ENCODE results near the gene CTXN3.

DNA sequence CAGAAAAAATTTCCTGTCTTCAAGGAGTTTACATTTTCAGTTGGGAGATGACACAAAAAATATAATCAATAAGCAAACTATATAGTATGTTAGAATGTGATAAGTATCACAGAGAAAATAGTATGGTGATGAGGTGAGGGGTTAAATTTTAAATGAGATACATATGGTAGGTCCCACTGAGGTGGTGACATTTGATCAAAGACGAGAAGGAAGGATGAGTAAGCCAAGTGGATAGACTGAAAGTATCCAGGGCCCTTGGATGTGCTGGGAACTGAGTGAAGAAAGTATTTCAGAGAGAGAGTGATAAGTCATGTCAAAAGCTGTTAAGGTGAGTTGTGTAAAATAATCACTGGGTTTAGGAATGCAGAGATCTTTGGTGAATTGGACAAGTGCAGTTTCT, 57.8 kb downstream of the CTXN3 start:
- TF ChIP-seq, protein P1, sequence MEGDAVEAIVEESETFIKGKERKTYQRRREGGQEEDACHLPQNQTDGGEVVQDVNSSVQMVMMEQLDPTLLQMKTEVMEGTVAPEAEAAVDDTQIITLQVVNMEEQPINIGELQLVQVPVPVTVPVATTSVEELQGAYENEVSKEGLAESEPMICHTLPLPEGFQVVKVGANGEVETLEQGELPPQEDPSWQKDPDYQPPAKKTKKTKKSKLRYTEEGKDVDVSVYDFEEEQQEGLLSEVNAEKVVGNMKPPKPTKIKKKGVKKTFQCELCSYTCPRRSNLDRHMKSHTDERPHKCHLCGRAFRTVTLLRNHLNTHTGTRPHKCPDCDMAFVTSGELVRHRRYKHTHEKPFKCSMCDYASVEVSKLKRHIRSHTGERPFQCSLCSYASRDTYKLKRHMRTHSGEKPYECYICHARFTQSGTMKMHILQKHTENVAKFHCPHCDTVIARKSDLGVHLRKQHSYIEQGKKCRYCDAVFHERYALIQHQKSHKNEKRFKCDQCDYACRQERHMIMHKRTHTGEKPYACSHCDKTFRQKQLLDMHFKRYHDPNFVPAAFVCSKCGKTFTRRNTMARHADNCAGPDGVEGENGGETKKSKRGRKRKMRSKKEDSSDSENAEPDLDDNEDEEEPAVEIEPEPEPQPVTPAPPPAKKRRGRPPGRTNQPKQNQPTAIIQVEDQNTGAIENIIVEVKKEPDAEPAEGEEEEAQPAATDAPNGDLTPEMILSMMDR (IDR thresholded peaks at IDR 0.05) = no peak
- TF ChIP-seq POLR2A (IDR thresholded peaks at IDR 0.05) = no peak
